ENCODE data around the gene ABCC10.

The ABCC10 gene

GRCh38 chr6:43469947-43470346 is 42.6 kb downstream of the ABCC10 start:
- DNase-seq: no peak

GRCh38 chr6:43471399-43471798 is 44.1 kb downstream of the ABCC10 start:
- no peak for DNase-seq

GRCh38 chr6:43472515-43472914 is 45.2 kb downstream of the ABCC10 start:
- no peak for DNase-seq

GRCh38 chr6:43475516-43475915 is 48.2 kb downstream of the ABCC10 start:
- no peak for DNase-seq

- DNase-seq: no peak
These were observed 49.4 kb downstream of the ABCC10 start for GRCh38 chr6:43476746-43477145.

GRCh38 chr6:43477235-43478007 is 50.1 kb downstream of the ABCC10 start, which contains the start of gene TJAP1:
TJAP1 (plus strand) TSS chr6:43477570; CDS start chr6:43499002, 21,432 bp downstream.
- peak; percentile 79 for DNase-seq

GRCh38 chr6:43478008-43478372 is 50.6 kb downstream of the ABCC10 start:
- no peak for DNase-seq

- no peak for DNase-seq
These were observed 53.7 kb downstream of the ABCC10 start for GRCh38 chr6:43481075-43481474.

GRCh38 chr6:43481591-43482236 is 54.4 kb downstream of the ABCC10 start:
- DNase-seq: no peak

- no peak for DNase-seq
These were observed 61.4 kb downstream of the ABCC10 start for GRCh38 chr6:43488667-43489276.

- peak; percentile 69 for DNase-seq
These were observed 62.1 kb downstream of the ABCC10 start for GRCh38 chr6:43489277-43490072.

- DNase-seq: no peak
These were observed 63.2 kb downstream of the ABCC10 start for GRCh38 chr6:43490523-43490939.

GRCh38 chr6:43491750-43492661 is 64.7 kb downstream of the ABCC10 start:
- no peak for DNase-seq

- no peak for DNase-seq
These were observed 65.3 kb downstream of the ABCC10 start for GRCh38 chr6:43492673-43493072.

GRCh38 chr6:43493230-43493629 is 65.9 kb downstream of the ABCC10 start:
- DNase-seq: no peak

GRCh38 chr6:43493833-43494232 is 66.5 kb downstream of the ABCC10 start:
- no peak for DNase-seq

GRCh38 chr6:43494321-43494720 is 67.0 kb downstream of the ABCC10 start:
- DNase-seq: no peak

GRCh38 chr6:43494766-43495165 is 67.4 kb downstream of the ABCC10 start:
- no peak for DNase-seq

- no peak for DNase-seq
These were observed 68.1 kb downstream of the ABCC10 start for GRCh38 chr6:43495409-43495941.

- DNase-seq: no peak
These were observed 69.2 kb downstream of the ABCC10 start for GRCh38 chr6:43496370-43497128.

- DNase-seq: no peak
These were observed 69.7 kb downstream of the ABCC10 start for GRCh38 chr6:43497129-43497396.
